ENCODE results near the gene JAM3.

The JAM3 gene

GRCh38 chr11:134200688-134201087 lies 131.8 kb downstream of the JAM3 start:
- no peak for DNase-seq
